ENCODE results near the gene SACS. TPM values are rescaled to one million over a fixed set of nuclear protein-coding genes. Genes with fewer than 3 reads are reported as not detected.

Gene SACS
- total RNA-seq, 2 donors from 2014 or later, result 7.8 to 24.1 TPM

GRCh38 chr13:23467048-23467931, 33.8 kb upstream of the SACS start:
- Histone ChIP-seq H3K9me3 (no peaks in the 10 kb centered on the region), H3K4me1 (replicated peaks) (no peaks in the 10 kb centered on the region), H3K27ac (peak overlapping the region; percentile 4 to 84), H3K27me3 (replicated peaks; ENCODE audit: insufficient read depth) (no peaks in the 10 kb centered on the region), H3K36me3 (no peaks in the 10 kb centered on the region), H3K4me3 (no peak overlapping the region)
- no peak for DNase-seq (ENCODE audit: low spot score)
- 66% methylated on average over 14 of the region's 14 CpGs for WGBS
- intact Hi-C loops (cut with DNase I), result loop anchor here (1.0 to 10.0 kb wide), 4 partner anchors 110 to 420 kb away; partner anchors contain the start of gene MIPEP
- TF ChIP-seq, protein P1, sequence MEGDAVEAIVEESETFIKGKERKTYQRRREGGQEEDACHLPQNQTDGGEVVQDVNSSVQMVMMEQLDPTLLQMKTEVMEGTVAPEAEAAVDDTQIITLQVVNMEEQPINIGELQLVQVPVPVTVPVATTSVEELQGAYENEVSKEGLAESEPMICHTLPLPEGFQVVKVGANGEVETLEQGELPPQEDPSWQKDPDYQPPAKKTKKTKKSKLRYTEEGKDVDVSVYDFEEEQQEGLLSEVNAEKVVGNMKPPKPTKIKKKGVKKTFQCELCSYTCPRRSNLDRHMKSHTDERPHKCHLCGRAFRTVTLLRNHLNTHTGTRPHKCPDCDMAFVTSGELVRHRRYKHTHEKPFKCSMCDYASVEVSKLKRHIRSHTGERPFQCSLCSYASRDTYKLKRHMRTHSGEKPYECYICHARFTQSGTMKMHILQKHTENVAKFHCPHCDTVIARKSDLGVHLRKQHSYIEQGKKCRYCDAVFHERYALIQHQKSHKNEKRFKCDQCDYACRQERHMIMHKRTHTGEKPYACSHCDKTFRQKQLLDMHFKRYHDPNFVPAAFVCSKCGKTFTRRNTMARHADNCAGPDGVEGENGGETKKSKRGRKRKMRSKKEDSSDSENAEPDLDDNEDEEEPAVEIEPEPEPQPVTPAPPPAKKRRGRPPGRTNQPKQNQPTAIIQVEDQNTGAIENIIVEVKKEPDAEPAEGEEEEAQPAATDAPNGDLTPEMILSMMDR (IDR thresholded peaks at IDR 0.05), result no peak
- TF ChIP-seq POLR2A (IDR thresholded peaks at IDR 0.05), result no peak
- no peak for TF ChIP-seq POLR2AphosphoS5 (IDR thresholded peaks at IDR 0.05)

DNA sequence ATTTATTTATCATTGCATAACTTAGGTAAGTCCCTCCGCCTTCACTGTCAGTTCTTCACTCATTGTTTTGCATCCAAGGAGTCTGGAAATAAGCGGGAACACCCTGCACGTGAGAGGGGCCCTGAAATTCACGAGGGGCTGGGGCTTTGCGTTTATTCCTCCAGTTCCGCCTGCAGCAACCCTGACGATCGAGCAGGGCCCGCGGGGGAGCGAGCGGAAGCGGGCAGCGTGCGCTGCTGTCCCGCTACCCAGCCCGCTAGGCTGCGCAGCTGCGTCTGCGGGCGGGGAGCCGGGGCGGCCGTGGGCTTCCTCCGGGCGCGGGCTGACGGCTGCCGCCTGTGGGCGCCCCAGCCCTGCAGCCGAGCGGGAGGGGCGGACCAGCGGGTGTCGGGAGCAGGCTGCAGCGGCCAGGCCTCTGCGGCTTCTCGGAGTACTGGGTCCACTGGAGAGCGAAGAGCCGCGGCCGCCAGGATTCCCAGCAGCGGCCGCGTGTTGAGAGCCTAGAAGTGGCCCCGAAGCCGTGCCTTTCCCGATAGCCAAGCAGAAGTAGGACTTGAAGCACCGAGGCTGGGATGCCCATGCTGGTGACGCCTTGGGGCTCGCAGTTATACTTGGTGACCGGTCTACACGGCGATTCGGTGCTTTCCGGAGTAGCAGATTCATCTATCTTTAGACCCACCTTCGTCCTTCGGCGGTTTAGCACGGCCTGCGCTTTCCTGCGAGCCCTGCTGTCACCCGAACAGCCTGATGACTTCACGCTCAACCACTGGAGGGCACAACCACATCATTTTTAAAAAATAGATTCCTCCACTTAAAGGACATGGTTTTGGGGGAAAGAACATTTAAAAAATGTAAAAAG, 32.9 kb upstream of the SACS start:
- intact Hi-C loops (cut with DNase I), result loop anchor here (1.0 to 10.0 kb wide), 4 partner anchors 111 to 421 kb away; partner anchors contain the start of gene MIPEP
- Histone ChIP-seq H3K27ac (peak overlapping the region; percentile 77 to 84), H3K27me3 (replicated peaks; ENCODE audit: insufficient read depth) (no peaks in the 10 kb centered on the region), H3K9me3 (no peaks in the 10 kb centered on the region), H3K4me3 (peak overlapping the region; percentile 30 to 42), H3K36me3 (no peaks in the 10 kb centered on the region), H3K4me1 (replicated peaks) (no peaks in the 10 kb centered on the region)
- DNase-seq (ENCODE audit: low spot score), result peak; percentile 64
- WGBS, result 2% methylated on average over 47 of the region's 64 CpGs
- no peak for TF ChIP-seq POLR2A (IDR thresholded peaks at IDR 0.05)
- TF ChIP-seq, protein P1 (IDR thresholded peaks at IDR 0.05), result peak in 3 of 4 experiments; percentile 49 to 71 (median 68)
- peak; percentile 28 for TF ChIP-seq POLR2AphosphoS5 (IDR thresholded peaks at IDR 0.05)

GRCh38 chr13:23463661-23464060, 30.2 kb upstream of the SACS start:
- no peak for TF ChIP-seq POLR2A (IDR thresholded peaks at IDR 0.05)
- TF ChIP-seq, protein P1 (IDR thresholded peaks at IDR 0.05), result no peak
- DNase-seq (ENCODE audit: low spot score), result no peak
- Histone ChIP-seq H3K4me1 (replicated peaks) (no peaks in the 10 kb centered on the region), H3K4me3 (no peak overlapping the region), H3K9me3 (no peaks in the 10 kb centered on the region), H3K36me3 (no peaks in the 10 kb centered on the region), H3K27me3 (replicated peaks; ENCODE audit: insufficient read depth) (no peaks in the 10 kb centered on the region), H3K27ac (no peak overlapping the region)
- intact Hi-C loops (cut with DNase I), result loop anchor here (10.0 kb wide), 1 partner anchor 241 kb away; no protein-coding TSS in a partner anchor
- WGBS, result 85% methylated on average over 4 of the region's 4 CpGs

DNA sequence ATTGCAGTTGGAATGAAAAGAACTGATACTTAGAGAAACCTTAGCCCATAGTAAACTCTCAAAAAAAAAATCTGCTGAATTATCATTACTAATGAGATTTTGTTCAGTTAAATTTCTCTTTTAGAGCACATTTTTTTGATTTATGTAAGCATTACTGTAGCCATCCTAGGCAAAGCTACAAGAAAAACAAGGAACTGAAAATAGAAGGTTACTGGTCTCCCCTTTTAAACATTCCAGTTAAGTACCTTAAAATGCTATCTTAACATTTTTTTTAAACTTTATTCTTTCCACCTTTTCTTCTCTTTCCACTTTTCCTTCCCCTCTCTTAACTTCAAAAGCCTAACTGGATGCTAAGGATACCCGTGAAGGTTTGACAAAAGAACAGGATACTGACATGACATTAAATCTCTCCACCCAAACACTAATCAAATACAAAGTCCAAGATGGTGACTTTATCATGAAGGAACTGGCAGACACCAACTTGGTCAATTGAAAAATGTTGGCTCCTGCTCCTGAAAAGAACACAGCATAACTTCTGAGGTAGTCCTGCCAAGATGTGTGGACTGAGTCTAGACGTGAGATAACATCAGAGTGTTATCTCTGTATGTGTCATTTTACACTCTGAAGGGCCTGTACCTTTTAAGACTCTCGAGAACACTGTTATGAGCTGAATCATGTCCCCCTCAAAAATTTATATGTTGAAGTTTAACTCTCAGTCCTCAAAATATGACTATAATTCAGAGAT, 29.5 kb upstream of the SACS start:
- 14% methylated on average over 3 of the region's 3 CpGs for WGBS
- H3K27me3 ChIP-seq (replicated peaks; ENCODE audit: insufficient read depth), result no peaks in the 10 kb centered on the region
- H3K27ac ChIP-seq, result no peak overlapping the region
- intact Hi-C loops (cut with DNase I), result loop anchor here (10.0 kb wide), 1 partner anchor 242 kb away; no protein-coding TSS in a partner anchor
- peak; percentile 74 for TF ChIP-seq POLR2AphosphoS5 (IDR thresholded peaks at IDR 0.05)
- TF ChIP-seq, protein P1 (IDR thresholded peaks at IDR 0.05), result no peak
- H3K4me1 ChIP-seq (replicated peaks), result no peaks in the 10 kb centered on the region
- H3K4me3 ChIP-seq, result no peak overlapping the region
- no peaks in the 10 kb centered on the region for H3K36me3 ChIP-seq
- peak; percentile 36 for DNase-seq (ENCODE audit: low spot score)
- H3K9me3 ChIP-seq, result no peaks in the 10 kb centered on the region

Data from prostate gland (tissue), 2 donors.